Putamen (tissue), 1 donor: ENCODE measurements around the gene DCDC1.
"Not testable (repeated sequence)": the region's sequence is repeated elsewhere in the genome, so short reads cannot be mapped to it uniquely, and the experiment has no call there.

ENCODE experiments used
- DNase-seq: peaks from one replicate; pipeline ENCODE4 v3.0.0-alpha.2; 2016; ENCODE audit warnings: low spot score

The DCDC1 gene

GRCh38 chr11:31326470-31327148 is 42.9 kb downstream of the DCDC1 start:
- no peak for DNase-seq

GRCh38 chr11:31325160-31325559 is 44.4 kb downstream of the DCDC1 start:
- no peak for DNase-seq

GRCh38 chr11:31323145-31323544 is 46.4 kb downstream of the DCDC1 start:
- DNase-seq, result no peak

GRCh38 chr11:31321494-31321893 is 48.0 kb downstream of the DCDC1 start:
- not testable (repeated sequence) for DNase-seq

- DNase-seq, result no peak
Measured at GRCh38 chr11:31303644-31304180, 65.8 kb downstream of the DCDC1 start.

- DNase-seq, result no peak
Measured at GRCh38 chr11:31301549-31302510, 67.7 kb downstream of the DCDC1 start.

GRCh38 chr11:31295308-31295707 is 74.2 kb downstream of the DCDC1 start:
- DNase-seq, result no peak

- DNase-seq, result not testable (repeated sequence)
Measured at GRCh38 chr11:31273527-31273926, 96.0 kb downstream of the DCDC1 start.

GRCh38 chr11:31267720-31268119 is 101.8 kb downstream of the DCDC1 start:
- no peak for DNase-seq

GRCh38 chr11:31264834-31265233 is 104.7 kb downstream of the DCDC1 start:
- DNase-seq, result no peak

- DNase-seq, result no peak
Measured at GRCh38 chr11:31262761-31263160, 106.8 kb downstream of the DCDC1 start.

GRCh38 chr11:31259797-31260196 is 109.7 kb downstream of the DCDC1 start:
- no peak for DNase-seq

- no peak for DNase-seq
Measured at GRCh38 chr11:31254415-31254814, 115.1 kb downstream of the DCDC1 start.

GRCh38 chr11:31248768-31249167 is 120.8 kb downstream of the DCDC1 start:
- no peak for DNase-seq

- DNase-seq, result no peak
Measured at GRCh38 chr11:31247321-31247720, 122.2 kb downstream of the DCDC1 start.

GRCh38 chr11:31246451-31247165 is 122.9 kb downstream of the DCDC1 start:
- no peak for DNase-seq

GRCh38 chr11:31243706-31244105 is 125.8 kb downstream of the DCDC1 start:
- no peak for DNase-seq

- no peak for DNase-seq
Measured at GRCh38 chr11:31240340-31240904, 129.1 kb downstream of the DCDC1 start.

- no peak for DNase-seq
Measured at GRCh38 chr11:31237819-31238760, 131.4 kb downstream of the DCDC1 start.

- no peak for DNase-seq
Measured at GRCh38 chr11:31236143-31236542, 133.4 kb downstream of the DCDC1 start.

- no peak for DNase-seq
Measured at GRCh38 chr11:31233425-31233824, 136.1 kb downstream of the DCDC1 start.
